HL-60 (cell line): ENCODE measurements around the gene LIX1L.

Source experiments
- CTCF ChIP-seq: IDR thresholded peaks from one replicate; pipeline ENCODE4 v1.5.1; 2011; ENCODE audit warnings: low read length, control low read depth, inconsistent platforms; ENCODE audit not compliant: insufficient read depth
- POLR2AphosphoS5 ChIP-seq: IDR thresholded peaks from 2 replicates; pipeline ENCODE4 v1.6.1; 2012; ENCODE audit warnings: low read depth
- REST ChIP-seq: IDR thresholded peaks from 2 replicates; pipeline ENCODE4 v1.6.1; 2012; ENCODE audit warnings: low read depth; ENCODE audit not compliant: insufficient replicate concordance
- SPI1 ChIP-seq: IDR thresholded peaks from 2 replicates; pipeline ENCODE4 v1.6.1; 2012; ENCODE audit warnings: low read depth, mild to moderate bottlenecking, borderline replicate concordance

GRCh38 chr1:145942405-145942804, 15.4 kb downstream of the LIX1L start:
- TF ChIP-seq REST (no peak), CTCF (no peak), POLR2AphosphoS5 (no peak), SPI1 (no peak)
